DMS79 (cell line): ENCODE measurements around the gene ANKRD13B.

Experiments
- DNase-seq: peaks from one replicate; lab custom pipeline; 2025; lab: John Stamatoyannopoulos, UW

The ANKRD13B gene

GRCh38 chr17:29581583-29582253 is 11.2 kb upstream of the ANKRD13B start:
- no peak for DNase-seq

GRCh38 chr17:29582254-29582765 is 10.6 kb upstream of the ANKRD13B start:
- DNase-seq = no peak

- no peak for DNase-seq
Measured at GRCh38 chr17:29582772-29583171, 10.2 kb upstream of the ANKRD13B start.

GRCh38 chr17:29583324-29584248 is 9.3 kb upstream of the ANKRD13B start:
- DNase-seq = no peak

GRCh38 chr17:29584452-29585079 is 8.4 kb upstream of the ANKRD13B start:
- DNase-seq = no peak

GRCh38 chr17:29585080-29585751 is 7.7 kb upstream of the ANKRD13B start:
- no peak for DNase-seq

- no peak for DNase-seq
Measured at GRCh38 chr17:29586676-29587469, 6.1 kb upstream of the ANKRD13B start.

- no peak for DNase-seq
Measured at GRCh38 chr17:29587591-29587990, 5.3 kb upstream of the ANKRD13B start.

GRCh38 chr17:29588017-29588561 is 4.8 kb upstream of the ANKRD13B start:
- no peak for DNase-seq

GRCh38 chr17:29588562-29589411 is 4.1 kb upstream of the ANKRD13B start:
- DNase-seq = no peak

- peak; percentile 62 for DNase-seq
Measured at GRCh38 chr17:29589524-29590410, 3.2 kb upstream of the ANKRD13B start, which contains the start of gene GIT1. Gene GIT1 (minus strand): TSS chr17:29589648. CDS start chr17:29589378, 270 bp downstream.

GRCh38 chr17:29590411-29591145 is 2.4 kb upstream of the ANKRD13B start:
- no peak for DNase-seq

- DNase-seq = peak; percentile 64
Measured at GRCh38 chr17:29591146-29591736, 1.7 kb upstream of the ANKRD13B start.

- DNase-seq = peak; percentile 89
Measured at GRCh38 chr17:29591737-29592608, 959 bp upstream of the ANKRD13B start.

- no peak for DNase-seq
Measured at GRCh38 chr17:29593591-29594518, 923 bp downstream of the ANKRD13B start.
